HK-2 (cell line): Measurements from ENCODE around the gene PRPF19.

Source experiments
- DNase-seq: peaks from one replicate; pipeline ENCODE4 v3.0.0-alpha.2; 2018; ENCODE audit not compliant: unreplicated experiment

The PRPF19 gene

GRCh38 chr11:60937811-60938210, 31.4 kb upstream of the PRPF19 start:
- DNase-seq: no peak

- DNase-seq: no peak
Measured at GRCh38 chr11:60937144-60937527, 30.8 kb upstream of the PRPF19 start.

DNA sequence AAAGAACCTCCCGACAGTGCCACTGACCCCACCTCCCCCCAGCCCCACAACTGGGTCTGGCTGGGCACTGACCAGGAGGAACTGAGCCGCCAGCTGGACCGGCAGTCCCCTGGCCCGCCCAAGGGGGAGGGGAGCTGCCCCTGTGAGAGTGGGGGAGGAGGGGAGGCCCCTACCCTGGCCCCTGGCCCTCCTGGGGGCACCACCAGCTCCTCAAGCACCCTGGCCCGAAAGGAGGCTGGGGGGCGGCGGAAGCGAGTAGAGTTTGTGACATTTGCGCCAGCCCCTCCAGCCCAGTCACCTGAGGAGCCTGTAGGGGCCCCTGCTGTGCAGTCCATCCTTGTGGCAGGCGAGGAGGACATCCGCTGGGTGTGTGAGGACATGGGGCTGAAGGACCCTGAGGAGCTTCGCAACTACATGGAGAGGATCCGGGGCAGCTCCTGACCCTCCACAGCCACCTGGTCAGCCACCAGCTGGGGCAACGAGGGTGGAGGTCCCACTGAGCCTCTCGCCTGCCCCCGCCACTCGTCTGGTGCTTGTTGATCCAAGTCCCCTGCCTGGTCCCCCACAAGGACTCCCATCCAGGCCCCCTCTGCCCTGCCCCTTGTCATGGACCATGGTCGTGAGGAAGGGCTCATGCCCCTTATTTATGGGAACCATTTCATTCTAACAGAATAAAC, 30.2 kb upstream of the PRPF19 start:
- no peak for DNase-seq

GRCh38 chr11:60935676-60936442, 29.5 kb upstream of the PRPF19 start:
- DNase-seq: no peak

DNA sequence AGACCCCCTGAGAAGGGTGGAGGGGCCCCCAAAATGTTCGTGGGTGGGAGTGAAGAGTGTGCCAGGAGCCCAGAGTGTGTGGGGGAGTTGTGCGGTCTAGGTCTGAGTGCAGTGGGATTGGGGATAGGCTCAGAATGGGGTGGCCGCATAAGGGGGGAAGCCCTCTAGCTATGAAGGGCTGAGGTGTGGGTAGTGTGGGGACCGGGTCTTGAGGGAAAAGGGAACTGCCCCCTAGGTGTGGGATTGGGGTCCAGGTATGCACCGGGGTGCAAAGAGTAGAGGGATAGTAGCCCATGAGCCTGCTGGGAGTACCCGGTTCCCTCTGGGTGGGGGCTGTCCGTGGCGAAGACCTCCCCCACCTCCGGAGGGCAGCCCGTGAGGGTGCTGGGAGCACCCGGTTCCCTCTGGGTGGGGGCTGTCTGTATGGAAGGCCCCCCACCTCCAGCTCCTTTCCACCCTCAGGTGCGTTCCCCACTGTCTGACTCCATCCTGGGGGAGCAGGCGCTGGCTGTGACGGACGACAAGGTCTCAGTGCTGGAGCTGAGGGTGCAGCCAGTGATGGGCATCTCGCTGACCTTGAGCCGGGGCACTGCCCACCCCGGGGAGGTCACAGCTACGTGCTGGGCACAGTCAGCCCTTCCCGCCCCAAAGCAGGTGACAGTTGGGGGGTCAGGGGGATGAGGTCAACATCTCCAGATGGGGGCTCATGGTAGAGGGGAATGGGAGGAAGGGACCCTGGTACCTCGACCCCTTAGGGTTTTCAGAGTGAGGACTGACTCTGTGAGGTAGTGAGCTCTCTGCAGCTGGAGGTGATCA, 28.6 kb upstream of the PRPF19 start:
- no peak for DNase-seq

DNA sequence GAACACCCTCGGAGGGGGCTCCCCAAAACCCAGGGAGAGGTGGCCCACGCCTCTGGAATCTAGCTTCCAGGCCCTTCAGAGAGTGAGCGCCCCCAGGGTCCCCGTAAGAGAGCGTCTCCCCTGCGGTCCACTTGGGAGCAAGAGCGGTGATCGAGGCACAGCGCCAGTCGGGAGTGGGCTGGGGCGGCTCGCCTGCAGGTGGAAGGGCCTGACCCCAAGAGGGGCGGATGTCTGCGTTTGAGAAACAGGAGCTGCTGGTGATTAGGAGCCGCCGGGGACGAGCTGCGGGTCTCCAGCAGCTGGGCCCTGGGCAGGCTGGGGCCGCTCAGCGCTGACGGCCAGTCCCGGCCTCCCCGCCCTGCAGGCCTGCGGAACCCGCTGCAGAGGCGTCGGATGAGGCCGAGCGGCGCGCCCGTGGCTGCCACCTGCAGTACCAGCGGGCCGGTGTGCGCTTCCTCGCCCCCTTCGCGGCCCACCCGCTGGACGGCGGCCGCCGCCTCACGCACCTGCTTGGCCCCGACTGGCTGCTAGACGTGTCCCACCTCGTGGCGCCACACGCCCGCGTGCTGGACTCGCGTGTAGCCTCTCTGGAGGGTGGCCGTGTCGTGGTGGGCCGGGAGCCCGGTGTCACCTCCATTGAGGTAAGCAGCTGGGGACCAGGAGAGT, 27.9 kb upstream of the PRPF19 start:
- no peak for DNase-seq

DNA sequence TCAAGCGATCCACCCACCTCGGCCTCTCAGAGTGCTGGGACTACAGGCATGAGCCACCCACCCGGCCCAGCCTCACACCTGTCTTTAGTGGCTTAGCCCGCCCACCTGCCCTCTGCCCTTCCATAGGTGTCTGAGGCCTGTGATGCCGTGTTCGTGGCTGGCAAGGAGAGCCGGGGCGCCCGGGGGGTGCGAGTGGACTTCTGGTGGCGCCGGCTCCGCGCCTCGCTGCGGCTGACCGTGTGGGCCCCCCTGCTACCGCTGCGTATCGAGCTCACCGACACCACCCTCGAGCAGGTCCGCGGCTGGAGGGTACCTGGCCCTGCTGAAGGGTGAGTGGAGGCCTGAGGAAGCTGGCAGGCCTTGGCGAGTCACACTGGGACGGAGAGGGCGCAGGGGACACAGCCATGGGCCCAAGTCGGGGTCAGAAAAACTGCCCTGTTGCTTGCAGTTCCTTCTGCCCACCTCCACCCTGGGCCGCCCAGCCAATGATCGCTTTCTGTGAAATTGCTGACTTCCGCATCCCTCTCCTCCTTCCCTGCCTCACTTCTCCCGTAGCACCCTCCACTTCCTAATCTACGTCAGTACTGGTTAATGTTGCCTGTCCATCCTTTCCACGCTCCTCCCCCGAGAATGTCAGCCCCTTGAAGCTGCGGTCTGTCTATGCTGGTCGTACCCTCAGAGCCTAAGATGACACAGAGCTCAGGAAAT, 27.2 kb upstream of the PRPF19 start:
- no peak for DNase-seq

- DNase-seq: no peak
Measured at GRCh38 chr11:60932605-60933356, 26.4 kb upstream of the PRPF19 start.

- DNase-seq: no peak
Measured at GRCh38 chr11:60931917-60932316, 25.5 kb upstream of the PRPF19 start.

- no peak for DNase-seq
Measured at GRCh38 chr11:60930394-60930793, 24.0 kb upstream of the PRPF19 start.

GRCh38 chr11:60929764-60930163, 23.4 kb upstream of the PRPF19 start:
- DNase-seq: no peak

- DNase-seq: no peak
Measured at GRCh38 chr11:60928563-60929001, 22.2 kb upstream of the PRPF19 start.

GRCh38 chr11:60927600-60927999, 21.2 kb upstream of the PRPF19 start:
- no peak for DNase-seq

GRCh38 chr11:60927061-60927592, 20.7 kb upstream of the PRPF19 start:
- no peak for DNase-seq

DNA sequence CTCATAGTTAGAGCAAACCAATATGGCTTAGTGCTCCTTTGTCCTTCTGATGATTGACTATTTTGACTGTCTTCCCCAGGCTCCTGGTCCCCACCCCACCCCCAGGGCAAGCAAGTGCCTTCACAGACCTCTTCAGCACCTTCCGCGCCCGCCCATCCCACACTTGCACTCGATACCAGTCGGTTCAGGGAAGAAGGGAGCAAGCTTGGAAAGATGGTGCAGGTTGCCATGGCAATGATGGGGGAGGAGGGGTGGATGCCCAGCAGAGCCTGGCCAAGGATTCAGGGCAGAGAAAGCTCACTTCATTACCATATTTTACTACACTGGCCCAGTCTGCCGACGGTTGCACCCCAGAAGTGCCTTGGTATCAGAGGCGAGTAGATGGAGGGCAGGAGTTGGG, 20.1 kb upstream of the PRPF19 start:
- DNase-seq: no peak

DNA sequence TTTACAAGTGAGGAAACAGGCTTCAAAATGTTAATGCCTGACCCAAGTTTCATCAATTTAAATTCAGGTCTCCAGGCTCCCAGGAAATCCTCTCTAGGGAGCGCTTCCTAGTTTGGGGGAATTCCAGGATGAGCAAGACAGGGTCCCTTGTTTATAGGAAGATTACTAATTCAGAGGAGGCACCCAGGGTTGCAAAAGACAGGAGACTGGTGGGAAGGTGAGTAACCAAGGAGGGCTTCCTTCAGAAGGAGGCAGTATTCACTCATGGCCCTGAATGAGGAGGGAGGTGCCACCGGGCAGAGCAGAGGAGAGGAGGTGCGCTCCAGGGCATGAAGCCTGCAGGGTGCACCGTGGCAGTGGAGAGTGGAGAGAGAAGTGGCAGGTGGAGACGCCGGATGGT, 19.5 kb upstream of the PRPF19 start:
- peak; percentile 41 for DNase-seq

DNA sequence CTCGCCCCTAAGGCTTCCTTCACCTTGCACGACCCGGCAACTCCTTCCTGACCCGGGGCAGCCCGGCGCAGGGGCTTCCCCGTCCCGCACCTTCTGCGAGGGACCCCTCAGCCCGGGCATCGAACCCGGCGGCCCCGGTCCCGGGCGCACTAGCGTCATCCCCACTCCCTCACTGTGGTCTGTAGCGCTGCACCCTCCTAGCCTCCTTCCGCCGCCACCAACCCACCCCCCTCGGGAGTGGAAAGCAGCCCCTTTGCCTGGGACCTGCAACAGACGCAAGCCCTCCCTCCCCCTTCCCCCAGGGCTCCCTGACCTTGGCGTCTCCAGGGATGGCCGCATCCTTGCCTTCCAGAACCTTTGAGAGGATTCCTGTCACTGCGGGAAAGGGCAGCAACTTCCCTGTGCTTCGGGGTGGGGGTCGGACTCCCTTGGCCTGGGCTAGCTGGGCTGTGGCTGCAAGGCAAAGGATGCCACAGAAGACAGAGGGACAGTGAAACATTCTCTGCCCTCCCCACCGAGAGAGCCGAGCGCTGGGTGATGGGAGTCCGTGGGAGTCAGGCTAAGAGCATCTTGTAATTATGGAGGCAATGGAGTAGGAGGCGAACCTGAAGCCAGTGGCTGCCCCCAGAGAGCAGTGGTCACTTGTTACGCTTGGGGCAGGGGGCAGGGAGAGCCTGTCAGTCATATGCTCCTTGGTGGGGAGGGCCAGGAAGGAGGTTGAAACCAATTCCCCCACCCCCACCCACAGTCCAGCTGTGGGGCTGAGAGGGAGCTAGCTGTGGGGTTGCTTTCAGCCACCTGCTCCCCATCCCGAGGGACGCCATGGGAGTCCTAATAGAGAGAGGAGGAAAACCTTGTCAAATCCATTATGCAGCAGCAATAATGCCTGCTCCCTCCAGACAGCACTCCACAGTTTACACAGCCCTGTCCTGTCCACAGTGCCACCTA, 18.8 kb upstream of the PRPF19 start:
- DNase-seq: no peak

- peak; percentile 64 for DNase-seq
Measured at GRCh38 chr11:60924110-60924905, 17.9 kb upstream of the PRPF19 start, which contains the start of gene TMEM132A. TMEM132A (plus strand) TSS chr11:60924460; CDS start chr11:60924634, 174 bp downstream.
